SK-MEL-5 (cell line): Measurements from ENCODE around the gene NMBR. TPM values are rescaled to one million over a fixed set of nuclear protein-coding genes. Genes with fewer than 3 reads are reported as not detected.
"Not testable (repeated sequence)": the region's sequence is repeated elsewhere in the genome, so short reads cannot be mapped to it uniquely, and the experiment has no call there.

ENCODE experiments used
- DNase-seq: peaks from one replicate; pipeline ENCODE4 v3.0.0-alpha.2; 2016; ENCODE audit warnings: low read depth, low spot score
- in situ Hi-C: cut with HindIII; loops from 2 replicates; pipeline ENCODE4 v1.10.0; 2016; ENCODE audit warnings: low sequenced_read_pairs, high pct_unique_total_duplicates, low pct_unique_long_range_greater_than_20kb
- total RNA-seq: library from RNA; depleted of rRNA; stranded (reverse); fragments of >200 nt; shearing (Covaris generic); gene quantifications from 2 replicates; pipeline ENCODE4 v1.2.3, GENCODE V29; 2014

NMBR gene
- total RNA-seq, 1 experiment from 2014 or later, result not detected

- in situ Hi-C loops, result no loop called here
- no peak for DNase-seq
Observed at GRCh38 chr6:142087950-142088857, 58.7 kb downstream of the NMBR start.

GRCh38 chr6:142079130-142079529 lies 67.8 kb downstream of the NMBR start:
- no peak for DNase-seq
- in situ Hi-C loops, result no loop called here

- no peak for DNase-seq
- in situ Hi-C loops, result no loop called here
Observed at GRCh38 chr6:142075516-142076101, 71.3 kb downstream of the NMBR start.

- in situ Hi-C loops, result no loop called here
- DNase-seq, result no peak
Observed at GRCh38 chr6:142074516-142074915, 72.4 kb downstream of the NMBR start.

GRCh38 chr6:142071981-142072380 lies 74.9 kb downstream of the NMBR start:
- peak; percentile 49 for DNase-seq
- in situ Hi-C loops, result no loop called here

GRCh38 chr6:142068416-142068815 lies 78.5 kb downstream of the NMBR start:
- no peak for DNase-seq
- in situ Hi-C loops, result no loop called here

- in situ Hi-C loops, DNase-seq: not testable (repeated sequence)
Observed at GRCh38 chr6:142062861-142063260, 84.1 kb downstream of the NMBR start.

- no peak for DNase-seq
- in situ Hi-C loops, result no loop called here
Observed at GRCh38 chr6:142058551-142059290, 88.2 kb downstream of the NMBR start.

- DNase-seq, result no peak
- in situ Hi-C loops, result no loop called here
Observed at GRCh38 chr6:142055219-142055618, 91.7 kb downstream of the NMBR start.

GRCh38 chr6:142051404-142051803 lies 95.5 kb downstream of the NMBR start:
- no peak for DNase-seq
- in situ Hi-C loops, result no loop called here

- no peak for DNase-seq
- in situ Hi-C loops, result no loop called here
Observed at GRCh38 chr6:142048593-142048980, 98.3 kb downstream of the NMBR start.

- DNase-seq, result peak; percentile 8
- in situ Hi-C loops, result no loop called here
Observed at GRCh38 chr6:142047934-142048592, 98.9 kb downstream of the NMBR start.

GRCh38 chr6:142045380-142046278 lies 101.3 kb downstream of the NMBR start:
- in situ Hi-C loops, result no loop called here
- DNase-seq, result peak; percentile 36

- in situ Hi-C loops, result no loop called here
- no peak for DNase-seq
Observed at GRCh38 chr6:142035890-142036289, 111.0 kb downstream of the NMBR start.

GRCh38 chr6:142031035-142031434 lies 115.9 kb downstream of the NMBR start:
- DNase-seq, result no peak
- in situ Hi-C loops, result no loop called here

GRCh38 chr6:142030115-142030619 lies 116.8 kb downstream of the NMBR start:
- peak; percentile 71 for DNase-seq
- in situ Hi-C loops, result no loop called here

- in situ Hi-C loops, result no loop called here
- no peak for DNase-seq
Observed at GRCh38 chr6:142028527-142028926, 118.4 kb downstream of the NMBR start.
